ENCODE measurements around the gene MAST4.

GRCh38 chr5:66986534-66986933 is 390.3 kb downstream of the MAST4 start:
- TF ChIP-seq, protein P1, sequence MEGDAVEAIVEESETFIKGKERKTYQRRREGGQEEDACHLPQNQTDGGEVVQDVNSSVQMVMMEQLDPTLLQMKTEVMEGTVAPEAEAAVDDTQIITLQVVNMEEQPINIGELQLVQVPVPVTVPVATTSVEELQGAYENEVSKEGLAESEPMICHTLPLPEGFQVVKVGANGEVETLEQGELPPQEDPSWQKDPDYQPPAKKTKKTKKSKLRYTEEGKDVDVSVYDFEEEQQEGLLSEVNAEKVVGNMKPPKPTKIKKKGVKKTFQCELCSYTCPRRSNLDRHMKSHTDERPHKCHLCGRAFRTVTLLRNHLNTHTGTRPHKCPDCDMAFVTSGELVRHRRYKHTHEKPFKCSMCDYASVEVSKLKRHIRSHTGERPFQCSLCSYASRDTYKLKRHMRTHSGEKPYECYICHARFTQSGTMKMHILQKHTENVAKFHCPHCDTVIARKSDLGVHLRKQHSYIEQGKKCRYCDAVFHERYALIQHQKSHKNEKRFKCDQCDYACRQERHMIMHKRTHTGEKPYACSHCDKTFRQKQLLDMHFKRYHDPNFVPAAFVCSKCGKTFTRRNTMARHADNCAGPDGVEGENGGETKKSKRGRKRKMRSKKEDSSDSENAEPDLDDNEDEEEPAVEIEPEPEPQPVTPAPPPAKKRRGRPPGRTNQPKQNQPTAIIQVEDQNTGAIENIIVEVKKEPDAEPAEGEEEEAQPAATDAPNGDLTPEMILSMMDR (optimal IDR thresholded peaks at IDR 0.05 in 1 of 3, IDR thresholded peaks at IDR 0.05 in 1 of 3, conservative IDR thresholded peaks at IDR 0.05 in 1 of 3; ENCODE audit: extremely low read depth in 1 of 3, insufficient read depth in 2 of 3, low read length in 3 of 3): no peak
- no peak for TF ChIP-seq EZH2 (IDR thresholded peaks at IDR 0.05; ENCODE audit: low read length)

Data from keratinocyte (primary cell).